ENCODE results near the gene PEX11A.
"Not testable (repeated sequence)": the region's sequence is repeated elsewhere in the genome, so short reads cannot be mapped to it uniquely, and the experiment has no call there.

The PEX11A gene

DNA sequence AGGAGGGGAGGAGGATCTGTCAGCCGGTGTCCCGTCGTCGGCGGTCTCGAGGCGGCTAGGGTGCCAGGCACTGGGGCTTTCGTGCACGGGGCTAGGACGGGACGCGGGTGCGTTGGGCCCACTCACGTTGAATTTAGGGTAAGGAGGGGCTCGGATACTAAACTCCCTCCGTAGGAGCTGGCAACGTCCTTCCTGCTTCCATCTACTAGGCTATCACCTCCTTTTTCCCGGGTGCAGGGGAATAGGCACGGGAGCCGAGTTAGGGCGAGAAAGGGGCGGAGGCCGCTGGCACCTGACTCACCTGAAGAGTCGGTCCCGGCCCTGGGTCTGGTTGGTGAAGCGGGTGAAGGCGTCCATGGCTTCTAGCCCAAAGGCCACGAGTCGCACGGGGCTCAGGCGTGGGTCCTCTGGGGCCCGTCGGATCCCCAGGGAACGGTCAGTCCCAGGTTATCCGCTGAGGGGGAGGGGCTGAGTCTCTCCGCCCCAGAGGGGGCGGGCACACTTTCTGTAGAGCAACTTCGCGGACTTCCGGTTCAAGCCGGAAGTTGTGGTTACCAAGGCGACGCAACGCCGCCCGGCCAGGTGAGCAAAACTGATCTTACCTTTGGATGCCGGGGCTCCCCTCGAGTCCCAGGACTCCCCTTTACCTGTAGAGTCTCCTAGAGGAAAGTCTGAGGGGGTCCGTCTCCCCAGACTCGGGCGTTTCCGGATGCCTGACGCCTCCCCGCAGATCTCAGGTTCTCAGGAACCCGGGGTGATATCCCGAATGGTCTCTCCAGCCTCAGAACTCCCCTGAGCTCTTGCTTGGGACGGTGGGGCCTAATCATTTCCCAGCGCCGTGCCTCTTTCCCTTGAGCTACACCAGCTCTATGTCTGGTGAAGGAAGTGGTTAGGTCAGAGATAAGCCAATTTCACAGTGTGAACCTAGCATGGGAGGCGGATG lies at the start of gene PEX11A, which contains the start of gene WDR93:
TSS of gene PEX11A (minus strand) at position 479 of the 943 bp plus-strand sequence. CDS start at position 357, 122 bp downstream.
TSS of gene WDR93 (plus strand) at position 536 of the 943 bp plus-strand sequence. CDS start 10,936 bp downstream, outside the sequence.
- peak; percentile 70 for DNase-seq

DNA sequence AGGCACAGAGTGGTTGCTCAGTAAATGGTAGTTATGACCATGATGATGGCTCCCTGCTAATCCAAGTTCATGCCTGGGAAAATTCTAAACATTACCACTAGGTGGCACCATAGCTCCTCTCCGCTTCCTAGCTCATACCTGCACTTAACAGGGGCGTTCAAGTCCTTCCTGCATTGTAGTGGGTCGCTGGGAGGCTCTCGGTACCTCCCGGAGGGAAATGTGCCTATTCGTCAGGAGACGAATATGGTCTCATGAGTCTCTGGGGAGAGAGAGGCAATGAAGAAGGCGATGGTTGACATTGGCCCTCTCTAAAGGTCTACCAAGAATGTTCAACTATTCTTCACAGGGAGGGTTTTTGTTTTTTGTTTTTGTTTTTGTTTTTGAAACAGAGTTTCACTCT lies 49.6 kb upstream of the PEX11A start:
- DNase-seq = peak; percentile 57

GRCh38 chr15:89735773-89736172 lies 45.2 kb upstream of the PEX11A start:
- DNase-seq = no peak

DNA sequence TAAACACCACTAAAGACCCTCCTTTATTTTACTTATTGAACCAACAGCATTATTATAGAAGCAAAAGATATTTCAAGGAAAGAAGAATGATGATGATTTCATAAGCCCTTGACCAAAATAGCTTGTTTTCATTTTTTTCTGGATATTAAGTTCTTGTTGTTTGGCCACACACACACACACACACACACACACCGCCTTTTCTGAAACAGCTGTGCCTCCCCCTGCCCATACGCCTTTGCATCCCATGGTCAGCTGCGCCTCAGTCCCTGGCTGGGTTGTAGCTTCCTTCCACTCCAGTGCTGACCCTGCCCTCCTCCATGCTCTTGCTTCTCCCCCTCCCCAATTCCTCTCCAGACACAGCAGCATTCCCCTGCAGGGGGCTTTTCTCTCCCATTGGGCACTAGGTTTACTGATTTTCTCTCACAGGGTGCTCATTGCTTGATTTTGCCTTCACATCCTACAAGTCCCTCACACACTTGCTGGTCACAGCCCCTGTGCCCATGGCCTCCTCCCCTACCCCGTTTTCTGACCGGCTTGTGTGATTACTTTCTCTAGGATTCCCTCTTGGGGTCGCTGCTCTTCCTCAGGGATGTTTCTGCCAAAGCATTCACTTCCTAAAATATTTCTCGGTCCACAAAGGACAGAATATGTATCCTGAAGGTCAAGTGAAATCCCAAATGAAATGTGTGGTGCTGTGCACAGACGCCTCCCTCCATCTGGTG lies 42.1 kb upstream of the PEX11A start:
- DNase-seq = no peak

GRCh38 chr15:89731275-89731674 lies 40.7 kb upstream of the PEX11A start:
- no peak for DNase-seq

DNA sequence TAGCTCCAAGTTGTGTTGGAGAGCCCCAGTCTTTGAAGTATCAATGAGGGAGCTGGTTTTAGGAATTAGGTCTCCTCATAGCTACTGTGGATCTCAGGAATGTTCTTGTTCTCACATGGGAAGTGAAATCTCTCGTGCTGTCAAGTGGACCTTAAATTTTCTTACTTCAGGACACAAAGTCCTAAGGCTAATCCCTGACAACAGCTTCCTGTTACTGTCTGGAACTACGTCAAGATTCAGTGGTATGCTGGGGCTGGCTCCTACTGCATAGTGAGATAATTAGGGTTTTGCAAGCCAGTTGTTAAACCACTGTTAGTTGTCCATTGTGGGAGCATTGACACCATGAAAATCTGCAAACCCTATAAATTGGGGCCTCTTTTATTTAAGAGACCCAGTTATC lies 37.7 kb upstream of the PEX11A start:
- DNase-seq = no peak

- DNase-seq = no peak
Observed at GRCh38 chr15:89725064-89725463, 34.5 kb upstream of the PEX11A start.

DNA sequence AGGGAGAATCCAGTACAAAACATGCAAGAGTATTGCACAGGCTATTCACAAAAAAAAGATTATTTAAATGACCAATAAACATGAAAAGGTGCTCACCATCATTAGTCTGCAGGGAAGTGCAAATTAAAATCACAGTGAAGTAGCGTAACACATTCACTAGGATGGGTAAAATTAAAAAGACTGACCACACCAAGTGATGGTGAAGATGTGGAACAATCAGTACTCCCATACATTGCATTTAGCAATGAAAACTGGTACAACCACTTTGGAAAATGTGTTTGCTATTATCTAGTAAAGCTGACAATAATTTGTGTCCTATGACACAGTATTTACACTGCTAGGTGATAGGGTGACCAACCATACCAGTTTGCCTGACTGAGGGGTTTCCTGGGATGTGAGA lies 34.1 kb upstream of the PEX11A start:
- no peak for DNase-seq

DNA sequence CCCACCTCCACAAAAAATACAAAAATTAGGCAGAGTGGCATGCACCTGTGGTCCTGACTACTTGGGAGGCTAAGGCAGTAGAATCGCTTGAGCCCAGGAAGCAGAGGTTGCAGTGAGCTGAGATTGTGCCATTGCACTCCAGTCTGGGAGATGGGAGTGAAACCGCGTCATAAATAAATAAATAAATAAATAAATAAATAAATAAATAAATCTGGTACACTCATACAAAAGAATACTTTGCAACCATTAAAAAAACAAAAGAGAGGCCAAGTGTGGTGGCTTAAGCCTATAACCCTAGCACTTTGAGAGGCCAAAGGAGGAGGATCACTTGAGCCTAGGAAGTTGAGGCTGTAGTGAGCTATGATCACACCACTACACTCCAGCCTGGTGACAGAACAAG lies 32.5 kb upstream of the PEX11A start:
- DNase-seq = no peak

- no peak for DNase-seq
Observed at GRCh38 chr15:89714775-89715174, 24.2 kb upstream of the PEX11A start.

- no peak for DNase-seq
Observed at GRCh38 chr15:89707577-89707976, 17.0 kb upstream of the PEX11A start.

- no peak for DNase-seq
Observed at GRCh38 chr15:89704411-89704810, 13.9 kb upstream of the PEX11A start.

DNA sequence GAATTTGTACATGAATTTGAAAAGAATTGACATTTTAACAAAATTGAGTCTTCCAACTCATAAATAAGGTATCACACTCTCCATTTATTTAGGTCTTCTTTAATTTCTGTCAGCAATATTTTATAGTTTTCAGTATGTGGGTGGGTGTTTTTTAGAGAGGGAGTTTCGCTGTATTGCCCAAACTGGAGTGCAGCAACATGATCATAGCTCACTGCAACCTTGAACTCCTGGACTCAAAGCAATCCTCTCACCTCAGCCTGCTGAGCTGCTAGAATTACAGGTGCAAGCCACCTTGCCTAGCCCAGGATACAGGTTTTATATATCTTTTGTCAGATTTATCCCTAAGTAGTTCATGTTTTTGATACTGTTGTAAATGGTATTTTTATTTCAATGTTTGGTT lies 4.6 kb upstream of the PEX11A start:
- no peak for DNase-seq

GRCh38 chr15:89693696-89694095 lies 3.1 kb upstream of the PEX11A start:
- no peak for DNase-seq

DNA sequence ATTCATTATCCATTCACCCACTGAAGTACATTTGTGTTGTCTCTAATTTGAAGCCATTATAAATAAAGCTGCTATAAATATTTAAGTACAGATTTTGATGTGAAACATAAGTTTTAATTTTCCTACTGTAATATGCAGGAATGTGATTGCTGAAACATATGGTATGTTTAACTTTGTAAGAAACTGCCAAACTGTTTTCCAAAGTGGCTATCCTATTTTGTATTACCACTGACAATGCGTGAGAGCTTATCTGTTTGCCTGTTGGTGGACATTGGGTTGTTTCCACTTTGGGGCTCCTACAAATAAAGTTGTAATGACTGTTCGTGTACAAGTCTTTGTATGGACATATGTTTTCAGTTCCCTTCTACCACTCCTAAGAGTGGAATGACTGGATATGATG lies 2.5 kb upstream of the PEX11A start:
- no peak for DNase-seq

DNA sequence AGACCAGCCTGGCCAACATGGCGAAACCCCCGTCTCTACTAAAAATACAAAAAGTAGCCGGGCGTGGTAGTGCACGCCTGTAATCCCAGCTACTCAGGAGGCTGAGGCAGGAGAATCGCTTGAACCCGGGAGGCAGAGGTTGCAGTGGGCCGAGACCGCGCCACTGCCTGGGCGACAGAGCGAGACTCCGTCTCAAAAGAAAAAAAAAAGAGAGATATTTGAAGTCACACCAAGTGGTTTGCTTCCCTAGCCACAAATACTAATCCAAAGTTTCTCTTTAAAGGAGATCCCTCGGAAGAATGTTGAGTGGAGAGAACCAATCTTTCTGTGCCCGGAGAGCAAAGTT lies 651 bp downstream of the PEX11A start:
- DNase-seq = not testable (repeated sequence)

GRCh38 chr15:89686522-89686921 lies 4.0 kb downstream of the PEX11A start:
- DNase-seq = no peak

DNA sequence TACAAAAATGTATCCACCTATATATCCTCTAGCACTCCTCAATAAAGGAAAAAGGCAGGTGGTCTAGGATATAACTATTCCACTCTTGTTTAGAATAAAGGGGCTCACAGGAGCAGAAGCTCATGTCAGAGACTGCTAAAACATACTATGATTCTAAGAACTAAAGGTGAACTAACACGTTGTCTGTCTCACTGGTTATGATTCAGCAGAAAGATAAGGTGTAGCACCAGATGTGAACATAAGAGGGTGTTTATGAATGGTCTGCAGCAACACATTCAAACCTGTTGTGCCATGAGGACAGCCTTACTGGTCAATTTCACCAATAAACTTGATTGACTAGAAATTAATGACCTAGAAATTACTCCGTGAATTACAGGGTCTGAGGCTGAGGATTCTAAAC lies 4.6 kb downstream of the PEX11A start:
- DNase-seq = no peak

GRCh38 chr15:89681146-89681545 lies 9.4 kb downstream of the PEX11A start:
- DNase-seq = no peak

- no peak for DNase-seq
Observed at GRCh38 chr15:89680282-89680873, 10.2 kb downstream of the PEX11A start.

- DNase-seq = no peak
Observed at GRCh38 chr15:89679212-89679611, 11.3 kb downstream of the PEX11A start, which contains the start of gene PLIN1. TSS of gene PLIN1 (minus strand) at chr15:89679367. CDS start at chr15:89677489, 1,878 bp downstream.

DNA sequence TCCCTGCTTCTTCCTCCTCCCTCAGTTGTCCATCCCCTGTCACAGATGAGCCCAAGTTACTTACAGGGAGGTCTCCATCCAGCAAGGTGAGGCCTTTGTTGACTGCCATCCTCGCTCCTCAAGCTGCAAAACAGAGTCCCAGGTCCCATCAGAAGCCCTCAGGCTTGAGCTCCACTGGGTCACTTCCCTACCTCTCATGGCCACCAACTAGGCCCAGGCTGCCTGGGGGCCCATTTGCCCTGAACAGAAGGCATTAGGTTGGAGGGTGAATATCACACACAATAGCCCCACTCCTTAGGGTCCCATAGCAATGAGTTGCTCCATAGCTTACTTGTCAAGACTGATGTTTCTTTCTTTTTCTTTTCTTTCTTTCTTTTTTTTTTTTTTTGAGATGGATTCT lies 13.2 kb downstream of the PEX11A start:
- DNase-seq = no peak

GRCh38 chr15:89675606-89676005 lies 14.9 kb downstream of the PEX11A start:
- DNase-seq = no peak

DNA sequence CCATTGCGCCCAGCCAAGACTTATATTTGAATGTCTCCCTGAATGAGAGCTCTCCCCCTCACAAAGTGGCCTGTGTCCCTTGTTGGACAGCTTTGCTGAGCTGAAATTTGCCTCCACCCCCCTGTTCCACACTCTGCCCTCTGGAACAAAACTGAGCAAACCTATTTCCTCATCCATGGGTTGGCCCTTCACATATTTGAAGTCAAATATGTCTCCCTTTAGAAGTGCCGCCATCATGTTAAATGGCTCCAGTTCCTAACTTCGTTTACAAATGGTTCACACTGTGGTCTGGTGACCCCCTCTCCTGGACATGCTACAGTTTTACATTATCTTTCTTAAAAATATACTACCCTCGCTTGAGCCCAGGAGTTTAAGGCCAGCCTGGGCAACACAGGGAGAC lies 16.0 kb downstream of the PEX11A start:
- no peak for DNase-seq
